ENCODE measurements around the gene RELL2.
"Not testable (repeated sequence)": the region's sequence is repeated elsewhere in the genome, so short reads cannot be mapped to it uniquely, and the experiment has no call there.

Gene RELL2, protein sequence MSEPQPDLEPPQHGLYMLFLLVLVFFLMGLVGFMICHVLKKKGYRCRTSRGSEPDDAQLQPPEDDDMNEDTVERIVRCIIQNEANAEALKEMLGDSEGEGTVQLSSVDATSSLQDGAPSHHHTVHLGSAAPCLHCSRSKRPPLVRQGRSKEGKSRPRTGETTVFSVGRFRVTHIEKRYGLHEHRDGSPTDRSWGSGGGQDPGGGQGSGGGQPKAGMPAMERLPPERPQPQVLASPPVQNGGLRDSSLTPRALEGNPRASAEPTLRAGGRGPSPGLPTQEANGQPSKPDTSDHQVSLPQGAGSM

DNA sequence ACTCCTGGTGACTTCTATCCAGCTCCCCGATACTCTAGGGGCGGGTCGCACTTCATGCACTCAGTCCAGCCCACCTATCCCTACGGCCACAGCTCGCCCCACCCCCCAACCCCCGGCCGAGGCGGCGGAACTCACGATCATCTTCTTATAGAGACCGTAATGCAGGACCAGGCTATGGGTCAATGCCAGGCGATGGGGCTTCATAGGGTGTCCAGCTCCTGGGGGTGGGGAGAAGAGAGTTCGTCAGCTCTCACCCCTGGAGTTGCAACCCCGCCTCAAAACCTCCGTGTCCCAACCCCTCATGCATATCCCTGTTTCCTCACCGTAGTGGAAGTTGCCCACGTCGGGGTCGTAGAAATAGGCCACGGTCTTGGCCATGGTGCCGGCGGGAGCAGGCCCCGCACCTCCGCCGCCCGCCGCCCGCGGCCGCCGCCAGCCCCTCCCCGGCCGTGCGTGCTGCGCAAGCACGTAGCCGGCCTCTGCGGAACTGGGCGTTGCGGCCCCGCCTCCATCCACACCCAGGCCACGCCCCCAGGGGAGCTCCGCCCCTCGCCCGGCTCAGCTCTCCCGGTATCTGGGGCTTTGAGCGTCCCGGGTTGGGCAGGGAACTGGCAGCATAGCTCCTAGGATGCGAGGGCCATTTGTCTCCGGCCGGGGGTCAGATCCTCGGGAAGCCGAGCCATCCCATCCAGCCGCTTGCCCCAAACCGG, at the start of gene RELL2, which contains the start of gene HDAC3:
TSS of gene RELL2 (plus strand) at position 585 of the 710 bp plus-strand sequence. CDS start 1,229 bp downstream, outside the sequence.
TSS of gene HDAC3 (minus strand) at position 437 of the 710 bp plus-strand sequence. CDS start at position 378, 59 bp downstream.
- DNase-seq = peak; percentile 47 to 91

DNA sequence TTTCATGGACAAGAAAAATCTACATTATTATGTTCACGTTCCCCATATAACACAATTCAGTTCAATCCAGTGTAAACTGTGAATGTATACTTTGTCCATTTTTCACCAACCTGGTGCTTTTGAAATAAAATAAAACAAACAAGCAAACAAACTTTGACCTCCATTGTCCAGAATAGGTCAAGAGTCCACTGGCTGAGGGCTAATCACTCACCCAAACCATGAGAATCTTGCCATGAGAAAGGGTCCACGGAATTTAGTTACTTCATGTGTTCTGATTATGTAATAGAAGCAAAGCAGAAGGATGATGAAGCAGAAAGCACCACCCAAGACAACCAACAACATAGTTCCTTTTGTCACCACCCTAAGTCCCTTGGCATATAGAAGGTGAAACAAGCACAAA, 46.7 kb upstream of the RELL2 start:
- no peak for DNase-seq

GRCh38 chr5:141596867-141597266, 39.9 kb upstream of the RELL2 start:
- no peak for DNase-seq

DNA sequence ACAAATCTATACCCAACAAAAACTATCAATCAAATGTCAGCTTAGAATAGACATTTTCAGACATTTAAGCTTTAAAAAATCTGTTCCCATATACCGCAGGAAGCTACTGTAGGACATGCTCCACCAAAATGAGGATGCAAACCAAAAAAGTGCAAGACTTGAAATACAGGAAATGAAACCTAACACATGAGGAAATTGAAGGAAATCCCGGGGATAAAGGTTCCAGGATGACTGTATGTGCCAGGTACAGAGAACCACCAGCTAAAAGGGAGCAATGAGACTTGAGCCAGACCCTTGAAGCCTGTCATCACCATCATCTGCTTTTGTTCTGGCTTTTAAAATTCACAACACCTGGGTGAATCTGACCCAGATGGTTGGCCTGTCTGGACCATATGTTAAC, 39.4 kb upstream of the RELL2 start:
- no peak for DNase-seq

- DNase-seq = no peak
These were observed 39.0 kb upstream of the RELL2 start for GRCh38 chr5:141597814-141598213.

DNA sequence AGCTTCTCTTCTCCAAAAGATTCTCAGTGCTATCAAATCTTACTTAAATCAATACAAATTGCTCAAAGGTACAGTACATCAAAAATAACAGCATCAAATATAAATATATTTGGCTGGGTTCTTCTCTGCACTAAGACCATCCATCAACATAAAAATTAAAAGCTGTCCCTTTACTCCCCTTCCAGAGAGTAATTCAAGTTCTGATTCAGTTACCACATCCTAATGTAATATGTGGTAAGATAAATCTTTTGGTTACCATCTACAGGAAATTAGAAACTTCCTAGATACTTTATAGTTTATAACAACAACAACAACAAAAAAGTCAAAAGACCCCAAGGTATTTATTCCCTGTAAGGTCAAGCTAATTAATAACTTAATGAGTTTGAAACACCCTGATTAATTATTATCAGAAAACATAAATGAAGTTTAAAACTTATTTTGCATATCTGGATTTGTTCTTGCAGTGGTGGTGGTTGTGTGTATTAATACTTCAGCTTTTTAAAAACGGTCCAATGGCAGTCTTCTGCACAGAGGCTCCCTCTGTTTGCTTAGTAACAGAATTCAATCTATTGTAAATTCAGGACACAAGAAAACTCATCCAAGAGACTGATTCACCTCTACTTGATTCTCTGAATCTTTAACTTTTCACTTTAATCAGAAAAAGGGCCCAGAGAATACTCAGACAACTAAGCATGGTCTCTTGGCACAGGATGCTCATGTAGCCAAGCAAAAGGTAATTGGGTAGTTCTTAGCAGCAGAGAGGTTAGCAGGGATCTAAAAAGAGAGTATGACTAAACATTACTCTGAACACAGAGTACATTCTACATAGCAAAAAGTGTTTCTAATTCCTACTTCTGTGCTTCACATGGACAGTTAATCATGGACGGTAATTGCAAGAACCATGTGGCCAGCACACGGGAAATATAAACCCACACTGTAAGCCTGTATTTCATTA, 38.1 kb upstream of the RELL2 start:
- DNase-seq = no peak

DNA sequence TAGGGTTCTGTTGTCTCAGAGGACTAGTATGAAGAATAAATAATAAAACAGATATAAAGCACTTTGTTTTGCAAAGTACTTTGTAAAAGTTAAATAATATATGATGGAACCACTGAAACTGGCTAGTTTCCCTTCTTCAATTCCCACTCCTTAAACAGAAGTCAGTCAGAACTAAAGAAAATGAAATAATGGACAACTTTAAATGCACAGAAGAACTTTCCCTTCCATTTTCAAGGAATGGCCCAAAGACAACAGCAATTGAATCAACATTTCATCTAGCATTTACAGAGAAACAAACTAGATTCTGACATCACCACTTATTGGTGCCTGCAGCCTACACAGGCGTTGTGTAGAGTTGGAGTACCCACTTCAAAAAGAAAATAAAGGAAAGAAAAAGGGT, 34.2 kb upstream of the RELL2 start:
- no peak for DNase-seq

DNA sequence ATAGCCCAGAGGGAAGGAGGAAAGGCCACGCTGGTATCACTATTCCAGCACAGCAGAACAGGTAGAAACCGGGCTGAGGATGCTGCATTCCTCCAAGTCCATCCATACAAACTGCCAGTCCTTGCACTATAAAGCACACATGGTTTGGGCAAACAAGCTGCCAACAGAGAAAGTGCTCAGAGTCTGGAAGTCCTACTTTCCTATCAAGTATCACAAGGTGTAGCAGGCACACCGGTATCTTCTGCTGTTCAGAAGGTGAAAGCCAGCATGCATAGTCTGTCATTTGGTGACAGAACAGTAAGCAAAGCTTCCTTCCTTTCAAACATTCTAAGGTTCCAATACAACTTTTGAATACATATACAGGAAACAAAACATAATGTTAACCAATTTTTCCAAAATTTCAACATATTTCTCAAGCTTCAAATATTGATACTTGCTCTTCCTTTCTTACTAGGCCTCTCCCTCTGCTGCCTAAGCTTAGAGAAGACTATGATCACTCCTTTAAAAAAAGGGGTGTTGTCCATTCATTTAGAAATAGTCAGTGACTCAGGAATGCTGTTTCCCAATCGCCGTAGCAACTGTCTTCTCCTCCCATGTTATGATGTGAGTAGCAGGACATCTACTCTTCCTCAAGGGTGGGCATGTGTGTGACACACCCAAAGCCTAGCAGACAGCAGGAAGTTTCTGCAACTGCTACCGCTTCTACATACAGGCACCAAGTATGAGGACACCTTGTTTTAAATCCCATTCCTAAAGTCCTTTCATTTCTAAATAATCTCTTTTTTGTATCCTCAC, 32.7 kb upstream of the RELL2 start:
- no peak for DNase-seq

GRCh38 chr5:141605523-141606277, 31.1 kb upstream of the RELL2 start:
- no peak for DNase-seq

GRCh38 chr5:141608046-141608445, 28.8 kb upstream of the RELL2 start:
- no peak for DNase-seq

- DNase-seq = no peak
These were observed 28.2 kb upstream of the RELL2 start for GRCh38 chr5:141608557-141608956.

GRCh38 chr5:141609044-141609443, 27.8 kb upstream of the RELL2 start:
- no peak for DNase-seq

DNA sequence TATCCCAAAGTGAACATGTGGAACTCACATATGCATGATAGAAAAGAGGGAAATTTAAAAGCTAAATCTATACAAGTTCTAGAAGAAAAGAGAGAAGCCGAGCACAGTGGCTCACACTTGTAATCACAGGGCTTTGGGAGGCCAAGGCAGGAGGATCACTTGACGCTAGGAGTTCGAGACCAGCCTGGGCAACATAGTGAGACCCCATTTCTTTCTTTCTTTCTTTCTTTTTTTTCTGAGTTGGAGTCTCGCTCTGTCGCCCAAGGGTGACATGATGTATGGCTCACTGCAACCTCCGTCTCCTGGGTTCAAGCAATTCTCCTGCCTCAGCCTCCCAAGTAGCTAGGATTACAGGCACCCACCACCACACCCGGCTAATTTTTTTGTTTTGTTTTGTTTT, 26.9 kb upstream of the RELL2 start:
- DNase-seq = not testable (repeated sequence)

DNA sequence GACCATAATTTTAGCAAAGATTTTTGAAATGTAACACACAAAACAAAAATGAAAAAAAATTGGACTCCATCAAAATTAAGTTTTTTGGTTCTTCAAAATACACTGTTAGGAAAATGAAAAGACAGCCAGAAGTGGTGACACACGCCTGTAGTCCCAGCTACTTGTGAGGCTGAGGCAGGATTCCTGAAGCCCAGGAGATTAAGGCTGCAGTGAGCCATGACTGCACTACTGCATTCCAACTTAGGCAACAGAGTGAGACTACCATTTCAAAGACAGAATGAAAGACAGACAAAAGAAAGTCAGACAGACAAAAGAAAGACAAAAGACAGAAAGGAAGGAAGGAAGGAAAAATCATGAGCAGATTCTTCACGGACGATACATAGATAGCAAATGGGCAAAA, 25.5 kb upstream of the RELL2 start:
- no peak for DNase-seq

GRCh38 chr5:141613344-141613743, 23.5 kb upstream of the RELL2 start:
- no peak for DNase-seq

DNA sequence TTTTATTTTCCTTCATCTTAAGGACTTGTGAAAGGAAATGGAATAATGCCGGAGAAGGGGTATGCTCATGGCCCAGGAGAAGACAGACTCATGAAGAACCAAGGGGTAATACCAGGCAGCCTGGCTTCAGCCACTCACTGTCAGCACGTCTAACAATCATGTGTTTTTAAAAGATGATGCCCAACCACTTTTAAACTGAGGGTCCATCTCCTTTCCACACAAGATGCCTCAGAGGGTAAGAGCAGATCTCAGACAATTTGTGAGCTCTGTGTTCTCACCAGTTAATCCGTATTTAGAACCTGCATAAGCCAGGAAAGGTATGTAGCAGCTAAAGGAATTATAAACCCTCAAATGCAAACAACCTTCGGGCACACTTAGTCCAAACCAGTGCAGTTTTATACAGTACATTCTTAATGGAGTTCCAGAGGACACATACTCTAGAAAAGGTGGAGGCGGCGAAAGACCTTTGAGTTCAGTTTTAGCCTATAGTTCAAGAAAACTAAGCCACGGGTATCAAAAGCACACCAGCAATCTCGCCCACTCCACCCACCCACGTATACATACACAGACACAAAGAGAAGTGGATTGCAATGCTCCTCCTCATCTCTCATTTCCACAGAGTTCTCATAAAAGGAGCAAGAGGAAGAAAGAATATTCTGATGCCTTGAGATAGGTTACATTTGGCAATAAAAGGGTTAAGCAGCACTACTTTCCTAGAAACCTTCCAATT, 20.6 kb upstream of the RELL2 start:
- DNase-seq = no peak

DNA sequence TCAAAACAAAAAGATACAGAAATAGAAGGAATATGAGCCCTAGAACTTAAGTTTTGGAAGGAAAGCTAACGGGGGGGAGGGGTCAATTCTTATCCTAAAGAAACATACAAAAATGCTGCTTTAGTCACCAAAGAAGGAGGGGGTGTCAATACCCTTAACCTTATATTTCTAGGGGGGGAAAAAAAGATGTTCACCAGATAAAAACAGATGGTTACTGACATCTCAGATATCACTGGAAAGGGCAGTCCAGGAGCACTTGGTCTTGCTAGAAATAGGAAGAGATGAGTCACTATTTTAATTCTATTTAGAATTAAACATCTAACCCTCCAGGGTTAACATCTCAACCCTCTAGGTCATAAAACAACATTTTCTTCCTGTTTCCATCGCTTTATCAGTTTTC, 19.7 kb upstream of the RELL2 start:
- no peak for DNase-seq

DNA sequence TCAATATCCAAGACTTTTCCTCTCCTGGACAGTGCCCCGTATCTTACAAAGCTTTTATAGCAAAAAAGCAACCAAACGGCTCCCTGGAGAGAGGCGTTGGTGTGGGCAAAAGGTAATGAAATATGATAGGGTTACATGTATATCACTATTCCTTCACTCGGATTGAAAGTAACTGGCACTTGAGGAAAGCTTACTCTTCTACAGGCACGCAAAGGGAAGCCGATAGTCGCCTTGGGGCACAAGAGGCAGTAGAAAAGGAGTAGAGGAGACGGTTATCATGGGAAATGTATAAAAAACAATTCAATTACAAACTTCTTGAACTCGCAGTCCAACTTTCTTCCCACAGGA, 19.1 kb upstream of the RELL2 start:
- no peak for DNase-seq

GRCh38 chr5:141618030-141618803, 18.6 kb upstream of the RELL2 start:
- DNase-seq = no peak
